Activated gamma-delta T cell treated with Interleukin-2 at 50 U/mL for 16 hours (primary cell): ENCODE measurements around the gene MEMO1.
"Not testable (repeated sequence)": the region's sequence is repeated elsewhere in the genome, so short reads cannot be mapped to it uniquely, and the experiment has no call there.

ENCODE experiments used
- DNase-seq: peaks from one replicate; pipeline ENCODE4 v3.0.0-alpha.2; 2020

The MEMO1 gene

DNA sequence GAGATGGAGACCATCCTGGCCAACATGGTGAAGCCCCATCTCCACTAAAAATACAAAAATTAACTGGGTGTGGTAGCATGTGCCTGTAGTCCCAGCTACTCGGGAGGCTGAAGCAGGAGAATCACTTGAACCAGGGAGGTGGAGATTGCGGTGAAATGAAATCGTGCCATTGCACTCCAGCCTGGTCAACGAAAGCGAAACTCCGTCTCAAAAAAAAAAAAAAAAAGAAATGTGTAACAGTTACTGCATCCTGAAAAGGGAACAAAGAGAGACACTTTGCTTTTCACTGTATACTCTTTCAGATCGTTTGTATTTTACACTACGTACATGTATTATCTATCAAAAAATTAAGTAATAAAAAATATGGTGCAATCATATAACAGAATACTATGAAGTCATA, 53.9 kb downstream of the MEMO1 start:
- not testable (repeated sequence) for DNase-seq

DNA sequence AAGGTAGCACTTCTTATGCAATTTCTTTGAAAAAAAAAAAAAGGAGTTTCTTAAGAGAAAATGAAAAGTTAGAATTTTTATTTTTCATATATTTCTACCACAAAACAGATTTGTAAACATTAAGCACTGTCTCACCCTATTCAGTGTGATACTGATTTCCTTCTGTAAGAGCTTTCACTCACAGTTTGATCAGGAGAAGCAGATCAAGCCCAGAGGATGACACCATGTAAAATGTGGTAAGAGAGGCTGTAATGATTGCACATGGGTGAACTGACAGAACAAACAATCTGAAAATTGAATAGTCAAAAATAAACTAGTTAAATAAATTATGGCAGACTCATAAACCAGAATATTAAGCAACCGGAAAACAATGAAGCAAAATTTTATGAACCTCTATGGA, 54.5 kb downstream of the MEMO1 start:
- no peak for DNase-seq

DNA sequence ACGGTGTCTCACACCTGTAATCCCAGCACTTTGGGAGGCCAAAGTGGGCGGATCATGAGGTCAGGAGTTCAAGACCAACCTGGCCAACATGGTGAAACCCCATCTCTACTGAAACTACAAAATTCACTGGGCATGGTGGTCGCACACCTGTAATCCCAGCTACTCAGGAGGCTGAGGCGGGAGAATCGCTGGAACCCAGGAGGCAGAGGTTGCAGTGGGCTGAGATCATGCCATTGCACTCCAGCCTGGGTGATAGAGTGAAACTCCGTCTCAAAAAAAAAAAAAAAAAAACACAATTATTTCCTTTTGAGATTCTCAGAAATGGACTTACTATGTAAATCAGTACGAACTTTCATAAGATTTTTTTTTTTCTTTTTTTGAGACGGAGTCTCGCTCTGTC, 57.7 kb downstream of the MEMO1 start:
- not testable (repeated sequence) for DNase-seq

DNA sequence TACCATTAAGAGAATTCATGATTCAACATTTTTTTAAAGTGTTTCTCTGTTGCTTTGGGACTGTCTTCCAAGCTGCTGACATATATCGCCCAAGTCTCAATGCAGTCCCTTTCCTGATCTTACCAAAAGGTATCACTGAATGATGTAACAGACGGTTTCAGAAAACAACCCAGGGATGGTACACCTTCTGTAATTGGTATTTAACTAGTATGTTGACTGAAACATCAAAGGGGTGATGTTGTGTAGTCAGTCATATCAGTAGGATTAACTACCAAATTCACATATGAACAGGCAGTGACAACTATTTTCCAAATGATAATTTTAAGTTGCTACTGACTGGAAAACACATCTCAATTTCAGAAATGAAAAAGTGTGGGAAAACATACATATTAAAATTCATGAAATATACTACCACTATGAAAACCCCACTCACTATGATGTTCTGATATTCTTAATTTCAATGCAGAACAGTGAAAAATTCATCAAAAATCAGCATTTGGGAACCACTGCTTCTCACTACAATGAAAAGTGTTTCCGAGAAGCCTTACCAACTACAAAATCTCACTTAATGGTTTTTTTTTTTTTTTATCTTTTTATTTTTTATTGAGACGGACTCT, 59.8 kb downstream of the MEMO1 start:
- no peak for DNase-seq

DNA sequence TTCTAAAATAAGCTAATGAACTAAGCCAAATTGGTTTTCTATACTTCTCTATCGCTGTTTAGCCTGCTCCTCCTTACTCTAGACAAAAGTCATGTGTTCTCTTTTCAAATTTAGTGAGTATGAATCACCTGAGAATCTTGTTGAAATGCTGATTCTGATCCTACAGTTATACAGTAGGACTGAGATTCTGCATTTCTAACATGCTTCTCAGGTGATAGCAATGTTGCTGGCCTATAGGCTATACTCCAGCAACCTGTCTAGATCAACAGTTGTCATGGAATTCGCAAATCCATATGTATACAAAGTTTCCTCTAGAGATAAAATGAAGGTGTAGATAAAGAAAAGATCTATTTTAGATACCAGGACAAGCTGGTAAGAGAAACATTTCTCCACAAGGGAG, 62.9 kb downstream of the MEMO1 start:
- no peak for DNase-seq

DNA sequence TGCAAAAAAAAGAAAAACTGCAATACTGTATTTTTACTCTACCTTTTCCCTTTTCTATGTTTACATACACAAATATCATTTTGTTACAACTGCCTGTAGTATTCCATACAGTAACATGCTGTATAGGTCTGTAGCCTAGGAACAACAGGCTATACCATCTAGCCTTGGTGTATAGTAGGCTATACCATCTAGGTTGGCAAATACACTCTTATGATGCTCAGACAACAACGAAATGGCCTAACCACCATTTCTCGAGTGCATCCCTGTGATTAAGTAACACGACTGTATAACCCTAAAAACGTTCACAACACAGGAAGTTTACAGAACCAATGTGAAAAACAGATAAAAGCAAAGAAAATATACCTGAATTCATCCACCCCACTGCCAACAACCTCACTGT, 64.0 kb downstream of the MEMO1 start:
- DNase-seq: no peak

DNA sequence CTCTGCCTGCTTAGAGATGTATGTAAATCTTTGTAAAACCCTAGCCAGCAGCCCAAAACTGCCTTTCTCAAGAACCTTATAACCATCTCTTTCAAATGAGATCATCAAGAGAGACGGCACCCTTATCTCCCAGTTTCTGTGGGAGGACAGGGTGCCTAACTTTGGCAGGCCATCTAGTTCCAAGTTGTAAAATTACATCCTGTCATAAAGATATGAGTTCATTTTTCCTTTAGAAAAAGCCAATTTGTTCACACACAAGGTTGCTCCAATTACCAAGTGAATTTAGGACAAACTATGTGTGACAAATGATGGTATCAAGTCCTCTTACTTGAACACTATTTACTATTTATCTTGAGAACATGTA, 65.3 kb downstream of the MEMO1 start:
- DNase-seq: no peak

DNA sequence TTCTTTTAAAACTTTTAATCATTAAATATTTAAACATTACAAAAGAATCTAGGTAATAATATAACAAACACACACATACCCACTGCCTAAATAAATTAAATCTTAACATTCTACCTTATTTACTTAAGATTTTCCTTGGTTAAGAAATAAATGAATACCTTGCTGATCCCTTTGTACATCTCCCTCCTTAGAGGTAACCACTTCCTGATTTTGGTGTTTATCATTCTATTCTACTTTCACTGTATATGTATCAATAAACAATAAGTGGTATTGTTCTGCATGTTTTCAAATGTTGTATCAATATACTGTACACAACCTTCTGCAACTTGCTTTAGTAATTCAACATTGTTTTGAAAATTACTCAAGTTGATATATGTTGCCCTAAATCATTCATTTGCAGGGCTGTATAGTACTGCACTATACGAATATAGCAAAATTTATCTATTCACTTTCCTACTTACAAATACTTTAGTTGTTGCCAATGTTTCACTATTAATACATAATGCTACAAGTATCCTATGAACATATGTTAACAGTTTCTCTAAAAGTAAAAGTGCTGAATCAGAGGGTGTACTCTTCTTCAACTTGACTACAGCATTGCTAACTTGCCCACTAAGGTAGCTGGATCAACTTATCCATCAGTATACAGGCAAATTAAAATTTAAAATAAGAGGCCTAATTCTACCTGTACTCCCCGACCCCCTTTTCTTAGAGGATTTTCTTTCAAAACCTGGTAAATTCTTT, 65.8 kb downstream of the MEMO1 start:
- DNase-seq: no peak

DNA sequence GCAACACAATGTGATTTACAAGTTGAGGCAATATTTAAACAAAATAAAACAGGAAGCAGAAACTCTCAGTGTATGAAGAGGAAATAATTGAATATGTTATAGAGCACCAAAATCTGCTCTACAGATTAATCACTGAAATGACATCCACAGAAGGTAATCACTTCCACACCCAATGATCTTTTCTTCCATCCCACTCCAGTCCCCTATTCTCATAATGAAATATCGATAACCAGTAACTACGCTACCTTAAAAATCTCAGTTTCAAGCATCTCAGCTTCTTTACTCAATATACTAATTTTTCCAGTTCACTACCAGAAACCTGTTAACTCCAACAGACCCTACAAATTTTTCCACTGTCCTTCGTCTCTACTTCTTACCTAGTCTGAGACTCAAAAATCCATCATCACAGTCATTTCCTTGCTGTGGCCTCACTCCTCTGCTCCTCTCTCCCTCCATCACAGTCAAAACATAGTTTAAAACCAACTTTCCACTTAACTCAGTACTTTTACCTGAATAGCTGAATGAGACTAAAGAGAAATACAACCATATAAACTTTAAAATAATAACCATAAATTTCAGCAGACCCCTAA, 67.1 kb downstream of the MEMO1 start:
- DNase-seq: no peak

DNA sequence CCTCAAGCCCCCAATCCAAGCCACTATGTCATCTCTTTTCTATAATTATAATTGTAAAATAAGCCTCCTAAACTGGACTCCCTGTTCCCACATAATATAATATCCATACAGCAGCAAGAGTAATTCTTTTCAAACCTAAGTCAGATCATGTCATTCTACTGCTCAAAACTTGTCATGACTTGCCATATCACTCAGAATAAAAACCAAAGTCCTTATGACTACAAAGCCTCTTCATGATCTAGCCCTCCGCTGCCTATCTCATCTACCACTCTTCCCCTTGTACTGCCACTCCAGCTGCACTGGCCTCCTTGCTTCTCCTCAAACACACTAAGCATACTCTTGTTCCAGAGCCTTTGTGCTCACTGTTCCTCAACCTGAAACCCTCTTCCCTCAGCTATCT, 69.9 kb downstream of the MEMO1 start:
- DNase-seq: no peak

DNA sequence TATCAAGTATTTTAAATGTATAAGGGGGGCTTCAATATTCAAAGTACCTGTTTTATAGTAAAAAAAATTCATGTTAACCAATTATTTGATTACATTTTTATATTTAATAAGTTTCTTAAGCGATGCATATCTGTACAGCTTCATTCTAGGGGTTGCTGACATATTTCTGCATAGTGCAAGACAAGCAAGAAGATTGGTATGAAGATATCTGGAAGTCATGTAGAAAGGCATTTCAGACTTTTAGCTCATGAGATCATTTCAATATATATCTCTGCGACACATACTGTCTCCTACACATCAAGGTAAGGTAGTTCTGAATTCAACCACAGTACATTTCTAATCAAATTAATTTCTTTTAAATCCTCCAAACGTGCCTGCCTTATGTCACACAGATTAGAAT, 73.1 kb downstream of the MEMO1 start:
- DNase-seq: no peak

DNA sequence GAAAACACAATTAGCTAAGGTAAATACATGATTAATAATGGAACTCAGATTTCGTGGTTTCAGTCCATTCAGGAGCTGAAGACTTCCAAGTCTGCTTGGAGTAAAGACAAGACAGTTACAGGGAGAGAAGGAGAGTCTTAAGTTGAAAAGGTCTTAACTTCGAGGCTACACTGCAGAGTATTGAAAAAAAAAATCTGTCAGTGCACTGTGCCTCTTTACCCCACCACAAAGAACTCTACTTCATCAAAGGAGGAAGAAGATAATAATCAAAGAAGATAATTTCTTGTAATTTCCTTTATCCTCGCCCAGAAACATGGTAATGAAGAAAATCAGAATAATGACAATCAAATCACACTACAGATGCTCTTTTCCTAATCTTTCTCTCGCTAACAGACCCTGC, 75.4 kb downstream of the MEMO1 start:
- no peak for DNase-seq

DNA sequence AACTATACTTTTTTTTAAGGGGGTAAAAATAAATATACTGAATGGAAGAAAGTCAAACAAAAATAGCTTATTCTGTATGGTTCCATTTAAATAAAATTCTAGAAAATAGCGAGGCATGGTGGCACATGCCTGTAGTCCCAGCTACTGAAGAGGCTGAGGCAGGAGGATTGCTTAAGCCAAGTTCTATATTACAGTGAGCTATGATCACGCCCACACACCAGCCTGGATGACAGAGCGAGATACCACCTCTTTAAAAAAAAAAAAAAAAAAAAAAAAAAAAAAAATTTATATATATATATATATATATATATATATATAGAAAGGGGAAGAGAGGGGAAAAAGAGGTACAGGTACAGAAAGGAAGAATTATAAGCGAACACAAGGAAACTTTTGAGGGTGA, 77.7 kb downstream of the MEMO1 start:
- DNase-seq: no peak

DNA sequence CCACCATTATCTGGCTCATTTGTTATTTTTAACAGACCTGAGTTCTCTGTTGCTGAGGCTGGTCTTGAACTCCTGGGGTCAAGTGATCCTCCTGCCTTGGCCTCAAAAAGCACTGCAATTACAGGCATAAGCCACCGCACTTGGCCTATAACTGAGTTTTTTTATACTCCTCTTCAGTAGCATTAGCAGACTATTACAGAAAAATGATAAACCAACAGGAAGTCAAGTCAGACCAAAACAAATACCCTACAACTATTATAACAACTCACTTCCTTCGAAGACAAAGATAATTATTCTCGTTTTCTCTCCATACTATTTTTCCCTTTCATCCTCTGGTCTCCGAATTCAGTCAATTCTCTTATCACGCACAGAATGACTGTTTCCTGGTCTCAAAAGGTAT, 78.2 kb downstream of the MEMO1 start:
- no peak for DNase-seq

DNA sequence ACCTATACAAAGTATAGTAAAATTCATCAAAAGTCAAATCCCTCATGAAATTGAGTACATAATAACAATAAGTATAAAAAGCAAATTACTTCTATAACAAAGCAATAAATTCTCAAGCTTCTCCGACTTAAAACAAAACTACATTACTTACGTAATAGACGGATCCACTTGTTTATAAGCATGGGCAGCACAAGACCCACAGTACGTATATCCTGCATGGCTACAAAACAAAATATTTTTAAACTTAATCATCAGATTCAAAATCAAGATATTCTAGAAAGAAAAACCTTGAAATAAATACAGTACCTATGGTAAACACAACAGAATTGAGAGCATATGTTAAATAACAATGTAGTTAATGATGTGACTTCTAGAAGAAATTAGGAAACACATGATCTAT, 78.9 kb downstream of the MEMO1 start:
- DNase-seq: no peak

DNA sequence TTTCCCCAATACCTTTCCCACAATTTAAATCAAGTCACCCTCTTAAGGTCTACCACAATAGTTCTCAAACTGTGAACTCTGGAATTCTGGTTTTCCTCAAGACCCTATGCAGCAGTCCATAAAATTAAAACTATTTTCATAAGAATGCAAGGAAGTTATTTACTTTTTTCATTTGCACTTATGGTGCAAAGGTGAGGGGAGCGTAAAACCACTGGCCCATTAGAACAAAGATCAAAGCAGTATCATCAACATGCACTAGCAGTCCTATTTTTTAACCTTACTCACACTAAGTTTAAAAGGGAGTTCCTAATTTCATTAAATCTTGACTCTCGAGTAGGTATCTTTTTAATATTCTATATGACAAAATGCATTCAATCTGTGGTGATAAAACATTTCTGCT, 85.3 kb downstream of the MEMO1 start:
- DNase-seq: no peak

DNA sequence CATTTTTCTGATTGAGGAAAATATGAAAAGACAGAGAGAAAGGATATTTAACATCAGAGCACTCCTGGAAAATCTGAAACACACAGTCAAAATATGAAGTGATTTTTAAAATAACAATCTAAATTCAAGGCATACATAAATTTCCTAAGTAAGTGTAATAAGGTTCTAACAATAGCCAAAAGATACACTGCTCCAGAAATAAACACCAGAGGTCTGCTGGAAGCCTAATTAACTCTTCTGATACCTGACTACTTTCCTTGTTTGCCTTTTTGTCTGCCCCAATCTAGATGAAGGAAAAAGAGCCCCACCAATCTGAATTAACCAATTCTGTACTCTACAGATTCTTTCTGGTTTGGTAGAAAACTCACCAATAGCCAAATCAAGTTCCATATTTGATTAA, 87.1 kb downstream of the MEMO1 start:
- no peak for DNase-seq

DNA sequence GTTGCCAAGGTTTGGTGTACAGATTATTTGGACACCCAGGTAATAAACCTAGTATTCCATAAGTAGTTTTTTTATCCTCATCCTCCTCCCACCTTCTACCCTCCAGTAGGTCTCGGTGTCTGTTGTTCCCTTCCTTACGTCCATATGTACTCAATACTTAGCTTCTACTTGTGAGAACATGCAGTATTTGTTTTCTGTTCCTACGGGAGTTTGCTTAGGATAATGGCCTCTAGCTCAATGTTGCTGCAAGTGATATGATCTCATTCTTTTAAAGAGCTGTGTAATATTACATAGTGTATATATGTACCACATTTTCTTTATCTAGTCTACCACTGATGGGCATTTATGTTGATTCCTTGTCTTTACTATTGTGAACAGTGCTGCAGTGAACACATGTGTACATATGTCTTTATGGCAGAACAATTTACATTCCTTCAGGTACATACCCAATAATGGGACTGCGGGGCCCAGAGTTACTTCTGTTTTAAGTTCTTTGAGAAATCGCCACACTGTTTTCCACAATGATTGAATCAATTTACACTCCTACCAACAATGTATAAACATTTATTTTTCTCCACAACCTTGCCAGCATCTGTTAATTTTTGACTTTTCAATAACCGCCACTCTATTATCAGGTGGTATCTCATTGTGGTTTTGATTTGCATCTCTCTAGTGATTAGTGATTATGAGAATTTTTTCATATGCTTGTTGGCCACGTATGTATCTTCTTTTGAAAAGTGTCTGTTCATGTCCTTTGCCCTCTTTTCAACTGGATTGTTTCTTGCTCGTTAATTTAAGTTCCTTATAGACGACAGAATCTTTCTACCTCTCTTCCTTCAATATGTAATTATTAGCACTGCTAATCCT, 88.0 kb downstream of the MEMO1 start:
- no peak for DNase-seq

DNA sequence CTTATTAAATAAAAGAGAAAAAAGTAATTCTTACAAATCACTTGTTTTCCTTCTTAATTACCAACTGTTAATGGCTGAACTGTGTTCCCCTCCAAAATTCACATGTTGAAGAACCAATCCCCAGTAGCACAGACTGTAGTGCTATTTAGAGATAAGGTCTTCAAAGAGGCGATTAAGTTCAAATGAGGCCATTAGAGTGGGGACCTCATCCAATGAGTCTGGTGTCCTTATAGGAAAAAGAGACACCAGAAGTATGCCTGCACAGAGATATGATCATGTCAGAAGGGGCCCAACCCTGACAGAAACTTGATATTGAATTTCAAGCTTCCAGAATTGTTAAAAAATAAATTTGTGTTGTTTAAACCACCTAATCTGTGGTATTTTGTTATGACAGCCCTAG, 89.8 kb downstream of the MEMO1 start:
- no peak for DNase-seq

DNA sequence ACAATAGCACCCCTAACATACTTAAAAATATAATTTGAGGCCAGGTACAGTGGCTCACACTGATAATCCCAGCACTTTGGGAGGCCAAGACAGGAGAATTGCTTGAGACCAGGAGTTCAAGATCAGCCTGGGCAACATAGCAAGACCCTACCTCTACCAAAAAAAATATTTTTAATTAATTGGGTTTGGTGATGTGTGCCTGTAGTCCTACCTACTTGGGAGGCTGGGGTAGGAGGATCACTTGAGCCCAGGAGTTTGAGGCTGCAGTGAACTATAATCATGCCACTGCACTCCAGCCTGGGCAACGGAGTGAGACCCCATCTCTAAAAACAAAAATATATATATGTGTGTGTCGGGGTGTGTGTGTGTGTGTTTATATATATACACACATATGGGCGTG, 91.3 kb downstream of the MEMO1 start:
- DNase-seq: no peak

DNA sequence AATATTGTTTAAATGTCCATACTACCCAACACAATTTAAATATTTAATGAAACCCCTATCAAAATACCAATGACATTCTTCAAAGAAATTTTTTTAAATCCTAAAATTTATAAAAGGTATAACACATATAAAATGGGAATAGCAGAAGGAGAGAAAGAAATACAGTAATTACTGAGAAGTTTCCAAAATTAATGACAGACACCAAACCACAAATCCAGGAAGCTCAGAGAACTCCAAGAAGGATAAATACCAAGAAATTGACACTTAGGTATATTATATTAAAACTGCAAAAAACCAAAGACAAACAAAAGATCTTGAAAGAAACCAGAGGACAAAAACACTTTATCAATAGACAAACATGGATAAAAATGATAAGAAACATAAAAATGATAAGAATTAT, 101.1 kb downstream of the MEMO1 start:
- no peak for DNase-seq

DNA sequence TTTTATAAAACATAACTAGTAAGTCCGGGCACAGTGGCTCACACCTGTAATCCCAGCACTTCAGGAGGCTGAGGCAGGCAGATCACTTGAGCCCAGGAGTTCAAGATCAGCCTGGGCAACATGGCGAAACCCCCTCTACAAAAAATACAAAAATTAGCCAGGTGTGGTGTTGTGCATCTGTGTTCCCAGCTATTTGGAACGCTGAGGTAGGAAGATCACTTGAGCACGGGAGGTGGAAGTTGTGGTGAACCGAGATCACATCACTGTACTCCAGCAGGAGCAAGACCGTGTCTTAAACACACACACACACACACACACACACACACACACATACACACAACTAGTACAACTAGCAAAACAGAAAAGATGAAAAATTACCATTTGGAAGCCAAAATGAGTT, 103.3 kb downstream of the MEMO1 start:
- not testable (repeated sequence) for DNase-seq

DNA sequence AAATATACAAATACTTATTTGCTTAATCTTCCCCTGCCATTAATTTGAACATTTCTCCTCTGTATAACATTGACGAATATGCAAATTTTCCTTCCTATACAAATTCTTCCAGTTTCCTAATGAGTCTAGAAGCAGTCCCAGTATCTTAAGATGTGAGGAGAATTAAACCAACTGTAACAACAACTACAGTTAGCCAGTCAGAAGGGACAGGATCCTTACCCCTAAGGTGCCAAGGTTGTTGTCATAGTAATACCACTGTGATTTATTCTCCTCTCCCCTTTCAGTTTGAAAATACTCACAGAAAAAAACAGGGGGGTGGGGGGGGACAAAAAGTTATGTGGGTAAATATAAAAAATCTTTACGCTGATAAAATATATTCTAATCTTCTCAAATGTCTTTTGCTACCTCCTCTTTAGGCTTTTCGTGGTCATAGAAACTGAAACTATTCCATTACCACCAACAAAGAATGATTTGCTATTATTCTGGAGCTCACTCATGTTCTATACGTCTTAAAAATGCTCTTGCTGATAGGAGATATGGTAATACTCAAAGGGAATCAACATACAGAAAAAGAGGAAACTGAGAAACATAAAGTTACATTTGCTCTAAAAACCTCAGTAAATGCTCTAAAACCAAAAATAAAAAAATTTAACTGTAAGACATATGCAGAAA, 107.6 kb downstream of the MEMO1 start:
- no peak for DNase-seq
